SIG-M5 treated with dmso at 0.1 percent for 504 hours (cell line): ENCODE measurements around the gene DOCK11.
"Not testable (repeated sequence)": the region's sequence is repeated elsewhere in the genome, so short reads cannot be mapped to it uniquely, and the experiment has no call there.

ENCODE experiments used
- DNase-seq: peaks from one replicate; lab custom pipeline; 2025; ENCODE audit not compliant: unreplicated experiment; lab: John Stamatoyannopoulos, UW

Gene DOCK11

DNA sequence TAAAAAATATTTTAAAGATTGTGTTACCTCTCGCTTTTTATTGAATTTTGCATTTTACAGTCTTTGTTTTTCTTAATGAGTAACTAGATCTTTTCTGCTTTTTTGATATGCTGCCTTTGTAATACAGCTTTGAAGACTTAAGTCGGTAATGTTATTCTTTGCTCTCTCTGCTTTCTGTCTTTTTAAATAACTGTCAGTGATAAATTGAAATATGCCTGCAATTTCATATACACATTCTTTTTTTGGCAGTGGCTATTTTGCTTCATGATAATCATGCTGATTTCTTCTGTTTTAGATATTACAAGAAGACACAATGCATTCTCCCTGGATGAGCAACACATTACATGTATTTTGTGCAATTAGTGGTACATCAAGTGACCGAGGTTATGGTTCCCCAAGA, 189.8 kb downstream of the DOCK11 start:
- no peak for DNase-seq

DNA sequence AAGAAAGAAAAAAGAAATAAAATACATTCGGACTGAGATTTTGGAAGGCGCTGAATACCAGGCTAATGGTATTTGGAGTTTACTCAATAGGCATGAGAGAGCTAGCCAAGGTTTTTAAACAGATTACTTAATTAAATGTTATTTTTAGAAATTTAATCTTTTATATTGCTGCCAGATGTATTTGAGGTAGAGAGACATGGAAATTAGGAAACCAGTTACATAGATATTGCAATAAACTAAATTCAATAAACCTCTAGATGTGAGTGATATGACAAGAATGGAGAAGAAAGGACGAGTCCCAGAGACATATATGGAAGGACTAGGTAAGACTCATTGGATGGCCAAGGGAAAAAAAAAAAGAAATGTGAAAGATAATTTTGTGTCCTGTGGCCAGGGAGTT, 193.3 kb downstream of the DOCK11 start:
- no peak for DNase-seq

DNA sequence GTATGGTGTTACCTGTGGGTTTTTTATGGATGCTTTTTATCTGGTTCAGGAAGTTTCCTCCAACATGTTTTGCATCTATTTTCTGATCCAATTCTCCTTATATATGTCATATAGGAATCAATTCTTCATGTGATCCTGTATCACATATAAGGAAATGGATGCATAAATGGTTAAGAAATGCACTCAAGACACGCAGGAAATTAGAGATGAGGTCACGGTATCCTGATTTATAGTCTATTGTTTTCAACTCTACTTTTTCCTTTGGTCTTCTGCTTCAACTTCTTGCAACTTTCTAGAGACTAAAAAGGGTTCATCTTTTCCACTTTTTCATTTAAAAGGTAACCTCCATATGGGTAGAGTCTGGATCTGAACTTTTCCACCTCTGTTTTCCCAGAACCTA, 198.2 kb downstream of the DOCK11 start:
- DNase-seq, result no peak

DNA sequence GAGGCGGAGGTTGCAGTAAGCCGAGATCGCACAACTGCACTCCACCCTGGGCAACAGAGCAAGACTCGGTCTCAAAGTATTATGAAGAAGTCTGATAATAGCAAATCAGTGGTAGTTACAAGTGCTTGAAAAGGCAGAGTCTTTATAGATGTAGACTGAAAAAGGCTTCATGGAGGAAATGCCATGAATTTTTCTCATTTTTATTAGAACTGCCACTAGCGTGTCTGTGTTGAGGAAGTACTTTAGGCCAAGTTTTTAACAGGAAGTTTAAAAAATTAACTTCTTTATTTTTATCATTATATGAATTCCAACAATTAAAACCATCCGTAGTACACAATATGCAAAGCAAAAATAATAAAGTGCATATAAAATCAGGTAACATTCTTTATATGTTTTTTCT, 199.0 kb downstream of the DOCK11 start:
- DNase-seq, result no peak

DNA sequence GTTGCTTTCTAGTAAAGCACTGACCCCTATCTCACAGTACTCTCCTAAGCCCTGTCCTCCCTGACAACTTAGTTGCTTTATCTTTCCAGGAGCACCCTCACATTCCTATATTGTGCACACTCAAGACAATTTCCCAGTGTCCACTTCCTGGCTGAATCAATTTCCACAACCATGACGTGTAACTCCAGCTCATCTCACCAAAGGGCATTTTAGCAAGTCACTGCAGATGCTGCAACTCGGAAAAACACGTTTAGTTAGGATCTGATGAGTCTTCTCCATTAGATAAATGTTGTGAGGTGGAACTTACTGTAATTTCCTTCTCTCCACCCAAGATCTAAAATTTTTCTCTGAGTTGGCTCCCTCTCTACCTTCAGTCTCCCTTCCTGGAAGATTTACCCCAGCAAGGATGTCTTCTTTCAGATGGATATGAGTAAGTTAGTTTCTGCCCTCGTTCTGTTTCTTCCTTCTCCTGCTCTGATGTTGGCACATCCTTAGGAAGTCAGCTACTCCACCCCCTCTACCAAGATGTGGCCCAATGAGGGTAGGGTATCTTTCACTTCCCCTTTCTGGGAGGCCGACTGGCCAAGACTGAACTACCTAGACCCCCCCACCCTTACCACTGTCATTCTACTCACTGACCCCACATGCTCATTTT, 203.0 kb downstream of the DOCK11 start:
- peak; percentile 78 for DNase-seq

DNA sequence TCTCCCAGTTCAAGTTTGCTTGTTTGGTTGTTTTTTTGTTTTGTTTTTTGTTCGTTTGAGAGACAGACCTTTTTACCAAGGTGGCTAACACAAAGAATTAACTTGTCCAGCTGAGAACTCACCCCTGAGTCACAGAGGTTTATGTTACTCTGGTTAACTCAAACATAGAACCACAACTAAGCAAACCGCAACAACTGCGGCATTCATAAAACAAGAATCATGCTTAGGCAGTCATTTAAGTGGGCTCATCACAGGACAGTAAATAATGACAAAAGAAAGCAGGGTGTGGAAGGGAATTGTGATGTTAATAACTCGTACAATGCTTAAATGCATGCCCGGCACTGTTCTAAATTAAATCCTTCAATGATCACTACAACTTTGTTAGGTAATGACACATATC, 207.1 kb downstream of the DOCK11 start:
- DNase-seq, result no peak

DNA sequence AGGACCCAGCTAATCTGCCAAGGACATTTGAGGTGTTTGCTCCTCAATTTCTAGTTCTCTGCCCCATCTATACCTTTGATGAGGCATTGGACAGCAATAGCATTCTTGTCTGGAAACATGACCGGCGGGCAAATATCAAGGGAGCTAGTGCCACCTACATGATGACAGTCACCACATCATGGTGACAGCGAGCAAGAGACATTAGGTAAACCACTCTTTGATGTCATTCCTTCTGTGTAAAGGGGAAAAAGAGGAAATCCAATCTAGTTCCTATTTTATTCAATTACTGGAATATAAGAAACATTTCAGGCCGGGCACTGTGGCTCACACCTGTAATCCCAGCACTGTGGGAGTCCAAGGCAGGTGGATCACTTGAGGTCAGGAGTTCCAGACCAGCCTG, 211.1 kb downstream of the DOCK11 start:
- no peak for DNase-seq

DNA sequence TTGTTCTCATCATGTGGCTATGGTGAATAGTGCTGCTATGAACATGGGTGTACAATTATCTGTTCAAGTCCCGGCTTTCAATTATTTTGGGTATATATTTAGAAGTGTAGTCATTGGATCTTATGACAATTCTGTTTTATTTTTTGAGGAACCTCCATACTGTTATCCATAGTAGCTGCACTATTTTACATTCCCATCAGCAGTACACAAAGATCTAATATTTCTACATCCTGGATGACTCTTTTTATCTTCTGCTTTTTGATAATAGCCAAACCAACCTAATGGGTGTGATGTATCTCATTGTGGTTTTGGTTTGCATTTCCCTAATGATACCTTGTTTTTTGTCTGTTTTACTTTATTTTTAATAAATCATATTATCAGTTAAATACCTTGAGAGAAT, 218.9 kb downstream of the DOCK11 start:
- DNase-seq, result no peak

DNA sequence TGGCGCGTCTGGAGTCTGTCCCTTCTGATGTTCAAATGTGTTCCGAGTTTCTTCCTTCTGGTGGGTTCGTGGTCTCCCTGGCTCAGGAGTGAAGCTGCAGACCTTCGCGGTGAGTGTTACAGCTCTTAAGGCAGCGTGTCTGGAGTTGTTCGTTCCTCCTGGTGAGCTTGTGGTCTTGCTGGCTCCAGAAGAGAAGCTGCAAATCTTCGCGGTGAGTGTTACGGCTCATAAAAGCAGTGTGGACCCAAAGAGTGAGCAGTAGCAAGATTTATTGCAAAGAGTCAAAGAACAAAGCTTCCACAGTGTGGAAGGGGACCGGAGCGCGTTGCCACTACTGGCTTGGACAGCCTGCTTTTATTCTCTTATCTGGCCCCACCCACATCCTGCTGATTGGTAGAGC, 220.3 kb downstream of the DOCK11 start:
- DNase-seq, result not testable (repeated sequence)

DNA sequence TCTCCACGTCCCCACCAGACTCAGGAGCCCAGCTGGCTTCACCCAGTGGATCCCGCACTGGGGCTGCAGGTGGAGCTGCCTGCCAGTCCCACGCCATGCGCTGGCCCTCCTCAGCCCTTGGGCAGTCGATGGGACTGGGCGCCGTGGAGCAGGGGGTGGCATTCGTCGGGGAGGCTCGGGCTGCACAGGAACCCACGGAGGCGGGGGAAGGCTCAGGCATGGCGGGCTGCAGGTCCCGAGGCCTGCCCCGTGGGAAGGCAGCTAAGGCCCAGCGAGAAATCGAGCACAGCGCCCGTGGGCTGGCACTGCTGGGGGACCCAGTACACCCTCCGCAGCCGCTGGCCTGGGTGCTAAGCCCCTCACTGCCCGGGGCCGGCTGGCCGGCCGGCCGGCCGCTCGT, 221.2 kb downstream of the DOCK11 start:
- not testable (repeated sequence) for DNase-seq

DNA sequence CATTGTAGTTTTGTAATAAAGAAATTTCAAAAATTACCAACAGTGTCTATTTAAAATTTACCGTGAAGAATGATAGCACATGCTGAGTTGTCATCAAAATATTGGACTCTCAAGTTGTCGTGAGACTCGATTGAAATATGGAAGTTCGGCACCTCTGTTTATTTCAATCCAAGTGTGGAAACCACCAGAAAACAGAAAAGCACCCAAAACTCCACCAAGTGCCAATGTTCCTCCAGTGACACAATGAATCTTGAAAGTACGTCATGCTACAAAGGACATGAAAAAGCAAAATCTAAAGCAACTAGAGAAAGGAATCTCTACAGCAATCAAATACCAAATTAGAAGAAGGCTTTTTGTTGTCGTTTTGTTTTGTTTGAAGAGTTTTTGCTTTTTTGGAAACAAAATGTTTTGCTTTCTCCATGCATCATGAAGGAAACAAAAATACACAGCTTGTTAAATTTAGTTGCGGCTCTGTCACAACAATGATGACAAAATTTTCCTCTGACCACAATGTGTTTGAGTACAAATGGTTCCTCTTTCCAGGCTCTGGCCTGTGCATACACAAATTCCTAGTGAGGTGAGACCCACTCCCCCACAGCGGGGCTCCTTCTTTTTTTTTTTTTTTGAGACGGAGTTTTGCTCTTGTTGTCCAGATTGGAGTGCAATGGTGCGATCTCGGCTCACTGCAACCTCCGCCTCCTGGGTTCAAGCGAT, 222.2 kb downstream of the DOCK11 start:
- peak; percentile 84 for DNase-seq

DNA sequence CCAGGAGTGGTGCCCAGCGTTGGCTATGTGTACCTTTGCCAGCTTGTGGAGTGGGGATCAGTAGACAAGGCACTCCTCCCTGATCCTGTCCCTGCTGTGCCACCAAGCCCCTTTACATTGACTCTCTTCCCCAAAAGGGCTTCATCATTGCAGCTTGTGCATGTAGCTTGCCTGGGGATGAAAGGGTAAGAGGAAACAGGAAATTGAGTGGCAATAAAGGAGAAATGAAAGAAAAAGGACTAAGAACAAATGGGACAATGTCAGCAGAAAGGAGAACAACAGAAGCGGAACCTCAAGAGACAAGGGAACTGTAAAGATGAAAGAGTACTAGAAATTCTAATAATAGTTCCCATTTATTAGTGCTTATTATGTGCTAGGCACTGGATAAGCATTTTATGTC, 223.1 kb downstream of the DOCK11 start:
- DNase-seq, result peak; percentile 96

DNA sequence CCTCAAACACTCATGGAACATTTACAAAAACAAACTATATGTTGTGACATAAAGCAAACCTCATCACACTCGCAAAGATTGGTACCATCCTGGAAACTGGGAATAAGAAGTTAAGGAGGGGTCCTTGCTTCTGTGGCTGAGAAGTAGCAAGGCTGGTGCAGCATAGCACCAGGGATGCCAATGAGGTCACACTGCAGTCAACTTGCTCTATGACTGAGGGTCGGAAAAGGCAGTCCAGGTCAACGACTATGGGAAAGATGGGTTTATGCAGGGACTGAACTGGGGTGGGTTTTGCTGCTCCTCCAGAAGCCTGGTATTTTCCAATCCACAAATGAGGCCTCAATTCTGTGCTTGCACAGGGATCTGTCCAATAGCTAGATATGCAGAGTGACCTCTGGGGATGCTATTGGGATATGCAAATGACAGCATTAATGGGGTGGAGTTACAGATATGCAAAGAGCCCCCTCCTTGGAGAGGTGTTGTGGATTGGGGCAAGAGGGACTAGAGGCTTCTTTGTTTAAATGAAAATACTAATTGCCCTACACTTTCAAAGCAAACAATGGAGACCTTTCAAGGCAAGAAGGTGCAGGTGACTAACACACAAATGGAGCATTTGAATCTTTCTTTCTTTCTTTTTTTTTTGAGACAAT, 224.6 kb downstream of the DOCK11 start:
- DNase-seq, result no peak

DNA sequence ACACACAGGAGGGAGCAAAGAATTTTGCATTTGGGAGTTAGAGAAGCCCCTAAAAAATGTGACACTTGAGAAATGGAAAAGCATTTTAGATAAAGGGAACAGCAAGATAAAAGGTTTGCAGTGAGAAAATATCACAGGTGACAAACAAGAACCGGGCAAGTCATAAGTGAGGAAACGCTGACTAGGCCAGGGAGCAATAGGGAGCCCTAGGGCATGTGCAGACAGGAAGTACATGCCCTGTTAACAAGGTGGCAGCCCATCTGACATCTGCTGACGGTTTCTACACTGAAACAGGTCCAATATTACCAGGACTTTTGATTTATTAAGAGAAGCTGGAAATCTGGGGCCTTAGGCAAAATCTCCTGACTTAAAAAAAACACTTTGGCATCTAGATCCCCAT, 227.8 kb downstream of the DOCK11 start:
- no peak for DNase-seq

DNA sequence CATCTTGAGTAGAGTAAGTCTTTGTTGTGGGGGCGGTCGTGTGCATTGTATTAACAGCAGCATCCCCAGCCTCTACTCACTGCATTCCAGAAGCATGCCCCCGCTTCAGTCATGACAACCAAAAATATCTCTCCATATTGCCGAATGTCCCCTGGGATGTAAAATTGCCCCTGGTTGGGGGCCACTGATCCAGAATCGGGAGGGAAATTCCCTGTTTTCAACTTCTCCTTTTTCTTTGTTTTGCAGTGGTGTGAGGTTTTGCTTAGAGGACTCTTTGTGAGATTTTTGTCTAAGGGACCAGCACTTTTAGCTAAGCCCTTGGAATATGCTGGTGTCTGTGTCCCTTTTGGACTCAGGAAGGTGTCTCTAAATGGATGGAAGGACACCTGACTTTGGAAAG, 228.8 kb downstream of the DOCK11 start:
- no peak for DNase-seq

DNA sequence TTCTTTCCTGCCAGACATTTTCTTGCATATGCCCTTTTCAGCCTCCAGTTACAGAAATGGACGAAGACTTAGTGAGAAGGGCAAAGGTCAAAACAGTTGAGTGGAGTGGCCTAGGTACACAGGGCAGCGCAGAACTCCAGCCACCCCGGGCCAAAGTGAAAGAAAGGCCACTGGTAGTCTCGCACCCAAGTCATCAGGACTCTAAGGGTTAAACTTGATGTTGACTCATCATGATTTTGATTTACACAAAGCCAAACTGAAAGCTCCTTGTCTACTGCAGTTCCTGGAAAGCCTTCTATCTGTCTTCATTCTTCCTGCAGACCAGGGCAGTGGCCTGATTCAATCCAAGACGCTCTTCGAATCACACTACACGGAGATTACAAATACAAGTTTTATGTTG, 229.2 kb downstream of the DOCK11 start:
- DNase-seq, result no peak

DNA sequence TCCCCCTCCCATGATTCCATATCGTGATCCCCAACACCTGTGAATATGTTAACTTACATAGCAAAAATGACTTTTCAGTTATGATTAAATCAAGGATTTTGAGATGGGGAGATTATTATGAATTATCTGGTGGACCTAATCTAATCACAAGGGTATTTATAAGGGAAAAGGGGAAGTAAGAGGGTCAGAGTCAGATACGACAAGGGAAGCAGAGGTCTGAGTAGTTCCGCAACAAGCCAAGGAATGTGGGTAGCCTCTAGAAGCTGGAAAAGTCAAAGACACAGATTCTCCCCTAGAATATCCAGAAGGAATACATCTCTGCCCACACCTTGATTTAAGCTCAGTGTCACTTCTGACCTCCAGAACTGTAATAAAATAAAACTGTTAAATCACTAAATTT, 230.8 kb downstream of the DOCK11 start:
- DNase-seq, result no peak

DNA sequence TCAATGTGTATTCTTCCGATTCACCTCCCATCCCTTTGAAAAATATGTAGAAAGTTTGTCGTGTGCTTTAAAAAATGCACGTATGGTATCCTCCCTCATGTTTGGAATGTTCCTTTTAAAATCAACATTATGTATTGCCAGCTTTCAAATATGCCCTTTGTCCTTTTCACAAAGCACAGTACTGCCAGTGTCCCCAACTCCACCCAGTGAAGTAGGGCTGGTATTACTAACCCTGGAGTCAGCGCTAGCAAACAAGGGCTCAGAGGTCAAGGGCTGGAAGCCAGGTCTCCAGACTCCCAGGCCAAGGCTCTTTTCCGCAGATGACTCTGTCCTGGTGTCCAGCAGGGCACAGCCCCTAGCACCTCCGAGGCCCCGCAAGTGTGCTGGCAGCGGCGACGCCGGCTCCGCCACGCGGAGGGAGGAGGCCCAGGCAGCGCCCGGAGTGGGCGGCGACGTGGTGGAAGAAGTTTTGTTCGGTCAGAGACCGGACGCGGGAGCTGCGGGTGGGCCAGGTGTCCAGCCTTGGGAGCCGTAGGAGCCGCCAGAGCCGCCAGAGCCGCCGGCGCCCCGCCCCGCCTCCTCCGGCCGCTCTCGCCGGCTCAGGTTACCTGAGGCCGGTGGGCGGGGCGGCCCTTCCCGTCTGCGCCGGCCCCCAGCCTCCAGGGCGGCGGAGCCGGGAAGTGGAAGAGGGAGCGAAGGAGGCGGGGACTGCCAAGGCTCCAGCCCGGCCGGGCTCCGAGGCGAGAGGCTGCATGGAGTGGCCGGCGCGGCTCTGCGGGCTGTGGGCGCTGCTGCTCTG, 231.5 kb downstream of the DOCK11 start, which contains the start of gene IL13RA1:
Gene IL13RA1 (plus strand): TSS at position 720 of the 799 bp plus-strand sequence. CDS start 33 bp downstream, at position 753.
- DNase-seq, result peak; percentile 69

DNA sequence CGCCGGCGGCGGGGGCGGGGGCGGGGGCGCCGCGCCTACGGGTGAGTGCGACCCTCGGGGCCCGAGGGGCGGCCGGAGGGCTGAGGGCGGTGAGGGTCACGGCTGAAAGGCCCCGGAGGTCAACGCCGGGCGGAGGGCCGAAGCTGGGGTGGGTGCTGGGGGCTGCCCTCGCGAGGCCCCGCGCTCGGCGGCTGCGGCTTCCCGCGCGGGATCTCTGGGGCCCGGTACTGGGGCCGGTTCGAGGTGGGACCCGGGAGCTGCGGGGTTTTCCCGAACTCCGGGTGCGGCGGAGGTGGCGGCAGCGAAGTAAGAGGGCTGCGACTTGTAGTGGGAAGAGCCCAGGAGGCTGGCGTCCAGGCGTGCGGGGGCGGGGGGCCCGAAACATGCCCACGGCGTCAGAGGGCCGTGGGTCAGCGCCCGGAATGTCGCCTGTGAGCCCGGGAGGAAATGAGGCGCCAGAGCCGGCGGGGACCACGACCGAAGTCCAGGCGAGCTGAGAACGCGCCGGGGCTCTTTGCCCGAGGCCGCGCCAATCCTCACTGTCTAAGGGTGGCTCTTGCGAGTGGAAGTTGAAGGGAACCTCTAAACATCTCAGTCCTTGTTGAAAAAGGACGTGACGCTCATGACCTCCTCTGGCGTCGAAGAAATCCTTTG, 232.2 kb downstream of the DOCK11 start:
- no peak for DNase-seq

DNA sequence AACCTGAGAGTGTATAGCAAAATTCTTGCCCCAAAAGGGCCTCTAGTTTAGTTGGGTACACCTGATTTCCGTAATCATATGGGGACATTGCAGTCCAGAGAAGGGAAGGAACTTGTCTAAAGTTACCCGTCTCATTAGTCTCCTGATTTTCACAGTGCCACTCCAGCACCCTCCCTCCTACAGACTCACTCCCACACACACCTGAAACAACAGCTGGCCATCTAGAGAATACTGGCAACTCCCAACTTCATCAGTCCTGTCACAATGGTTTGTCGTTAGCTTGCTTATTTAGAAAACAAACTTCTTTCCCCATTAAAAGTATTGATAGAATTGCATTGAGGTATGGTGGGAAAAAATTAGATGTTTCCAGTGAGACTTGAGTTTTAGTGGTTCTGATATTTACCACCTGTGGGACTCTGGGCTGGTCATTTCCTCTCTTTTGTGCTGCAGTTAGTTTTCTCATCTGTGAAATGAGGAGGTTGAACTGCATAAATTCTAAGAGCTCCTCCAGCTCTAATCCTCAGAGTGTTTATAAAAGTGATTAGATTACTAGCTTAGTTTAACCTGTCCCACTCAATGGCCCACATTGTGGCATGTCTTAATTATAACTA, 233.5 kb downstream of the DOCK11 start:
- DNase-seq, result no peak
